HG03571 (cell line): ENCODE results near the gene SERPINA6.
"Not testable (repeated sequence)": the region's sequence is repeated elsewhere in the genome, so short reads cannot be mapped to it uniquely, and the experiment has no call there.

ENCODE experiments used
- ATAC-seq: cut with Tn5 transposase; IDR thresholded peaks from one replicate; pipeline ENCODE4 v1.9.1; 2021; ENCODE audit not compliant: unreplicated experiment

The SERPINA6 gene

DNA sequence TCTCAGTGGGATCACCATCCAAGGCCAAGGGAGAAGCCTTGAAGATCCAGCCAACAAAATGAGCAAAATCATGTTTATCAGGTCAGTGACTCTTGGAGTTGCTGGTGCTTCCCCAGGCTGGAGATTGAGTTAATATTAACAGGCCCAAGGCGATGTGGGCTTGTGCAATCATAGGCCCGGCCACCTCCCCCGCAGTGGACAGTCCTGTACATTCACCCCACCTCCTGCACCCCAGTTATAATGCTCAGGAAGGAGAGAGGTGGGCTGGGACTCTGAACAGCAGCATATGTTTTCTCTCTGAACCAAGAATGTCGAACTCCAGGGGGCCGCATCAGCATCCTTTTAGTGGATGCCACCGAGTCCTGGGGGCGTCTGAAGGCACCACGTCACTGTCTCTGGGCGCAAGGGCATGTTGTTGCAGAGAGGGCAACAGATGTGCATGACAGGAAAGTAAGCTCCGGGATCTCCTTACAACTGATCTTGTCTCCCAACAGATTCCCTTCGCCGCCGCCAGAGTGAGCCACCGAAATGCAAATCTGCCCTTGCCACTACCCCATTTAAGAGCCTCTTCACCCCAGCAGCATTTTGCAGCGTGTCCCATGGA is 32.2 kb upstream of the SERPINA6 start:
- no peak for ATAC-seq

DNA sequence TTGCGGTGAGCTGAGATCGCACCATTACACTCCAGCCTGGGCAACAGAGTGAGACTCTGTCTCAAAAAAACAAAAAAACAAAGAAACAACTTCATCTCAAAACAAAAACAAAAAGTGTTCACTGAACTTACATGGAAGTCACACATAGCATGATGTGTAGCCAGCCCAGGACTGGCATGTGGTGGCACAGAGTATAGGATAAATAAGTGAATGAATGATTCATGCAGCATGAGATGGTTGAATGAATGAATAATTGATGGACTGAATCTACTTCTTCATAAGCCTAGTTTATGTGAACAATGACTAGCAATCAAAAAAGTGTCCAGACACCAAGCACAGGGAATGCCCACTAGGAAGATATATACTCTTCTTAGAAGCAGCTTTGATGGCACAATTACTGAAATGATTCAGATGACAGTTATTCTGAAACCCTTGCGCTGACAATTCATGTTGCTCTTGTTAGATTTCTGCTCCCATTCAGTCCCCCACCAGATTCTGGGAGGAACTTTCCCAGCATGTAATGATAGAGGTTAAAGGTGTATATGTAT is 31.6 kb upstream of the SERPINA6 start:
- no peak for ATAC-seq

DNA sequence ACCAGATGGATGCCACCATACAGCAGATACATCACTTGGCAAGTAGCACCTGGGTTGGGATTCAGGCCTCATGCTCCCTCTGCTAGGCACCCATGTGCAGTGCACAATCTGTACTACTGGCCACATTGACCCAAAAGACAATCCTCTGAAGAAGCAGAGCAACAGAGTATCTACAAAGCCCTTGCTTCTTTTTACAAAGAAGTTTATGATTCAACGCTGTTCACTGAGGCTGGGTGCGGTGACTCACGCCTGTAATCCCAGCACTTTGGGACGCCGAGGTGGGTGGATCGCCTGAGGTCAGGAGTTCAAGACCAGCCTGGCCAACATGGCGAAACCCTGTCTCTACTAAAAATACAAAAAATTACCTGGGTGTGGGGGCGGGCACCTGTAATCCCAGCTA is 31.1 kb upstream of the SERPINA6 start:
- not testable (repeated sequence) for ATAC-seq

DNA sequence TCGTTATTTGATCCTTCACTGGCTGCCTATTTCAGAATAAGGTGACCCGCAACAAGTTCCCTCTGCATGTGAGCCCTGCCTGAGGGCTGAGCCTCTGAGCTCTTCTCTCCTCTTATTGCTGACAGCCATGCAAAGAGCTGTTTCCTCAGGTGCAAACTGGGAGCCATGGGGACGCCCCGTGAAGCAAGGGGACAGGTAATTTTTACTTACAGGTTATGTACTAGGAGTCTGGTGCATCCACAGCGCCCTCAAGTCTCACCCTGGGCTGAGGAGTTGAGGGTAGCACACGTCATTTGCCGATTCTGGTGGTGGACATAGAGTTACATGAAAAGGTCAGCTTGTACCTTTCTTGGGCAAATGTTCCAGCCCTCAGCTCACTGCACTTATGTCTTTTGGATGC is 26.1 kb upstream of the SERPINA6 start:
- no peak for ATAC-seq

DNA sequence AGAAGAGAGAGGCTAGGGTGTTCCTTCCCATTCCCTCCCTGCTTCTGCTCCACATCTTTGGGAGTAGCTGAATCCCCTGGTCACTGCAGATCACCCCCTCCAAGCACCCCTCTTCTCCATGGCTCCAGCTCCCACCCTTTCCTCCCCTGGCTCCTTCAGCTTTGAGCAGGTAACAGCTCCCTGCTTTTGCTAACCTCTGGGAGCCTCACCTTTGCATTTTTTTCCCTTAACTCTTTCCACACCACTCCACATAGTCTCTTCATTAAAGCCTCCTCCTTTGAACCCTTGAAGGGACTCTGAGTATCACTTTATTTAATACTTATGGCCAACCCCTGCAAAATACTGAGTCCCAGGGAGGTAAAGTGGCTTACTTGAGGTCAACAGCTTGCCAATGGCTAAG is 25.7 kb upstream of the SERPINA6 start:
- no peak for ATAC-seq

DNA sequence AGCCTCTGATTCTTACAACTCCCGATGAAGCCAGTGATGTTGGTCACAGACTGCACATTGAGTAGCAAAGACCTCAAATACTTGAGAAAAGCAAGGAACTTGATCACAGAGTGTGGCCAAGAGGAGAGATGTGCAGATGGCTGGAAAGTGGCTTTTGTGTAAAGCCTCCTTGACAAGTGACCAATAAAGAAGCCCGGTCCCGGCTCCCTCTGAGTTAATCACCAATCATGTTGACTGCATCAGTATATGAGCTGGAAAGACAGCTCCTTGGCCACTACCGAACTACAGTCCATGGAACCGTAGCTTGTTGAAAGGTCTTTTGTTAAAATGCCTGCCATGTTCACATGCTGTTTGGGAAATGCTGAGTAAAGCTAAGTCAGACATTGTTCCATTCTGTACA is 23.7 kb upstream of the SERPINA6 start:
- peak; percentile 9 for ATAC-seq

DNA sequence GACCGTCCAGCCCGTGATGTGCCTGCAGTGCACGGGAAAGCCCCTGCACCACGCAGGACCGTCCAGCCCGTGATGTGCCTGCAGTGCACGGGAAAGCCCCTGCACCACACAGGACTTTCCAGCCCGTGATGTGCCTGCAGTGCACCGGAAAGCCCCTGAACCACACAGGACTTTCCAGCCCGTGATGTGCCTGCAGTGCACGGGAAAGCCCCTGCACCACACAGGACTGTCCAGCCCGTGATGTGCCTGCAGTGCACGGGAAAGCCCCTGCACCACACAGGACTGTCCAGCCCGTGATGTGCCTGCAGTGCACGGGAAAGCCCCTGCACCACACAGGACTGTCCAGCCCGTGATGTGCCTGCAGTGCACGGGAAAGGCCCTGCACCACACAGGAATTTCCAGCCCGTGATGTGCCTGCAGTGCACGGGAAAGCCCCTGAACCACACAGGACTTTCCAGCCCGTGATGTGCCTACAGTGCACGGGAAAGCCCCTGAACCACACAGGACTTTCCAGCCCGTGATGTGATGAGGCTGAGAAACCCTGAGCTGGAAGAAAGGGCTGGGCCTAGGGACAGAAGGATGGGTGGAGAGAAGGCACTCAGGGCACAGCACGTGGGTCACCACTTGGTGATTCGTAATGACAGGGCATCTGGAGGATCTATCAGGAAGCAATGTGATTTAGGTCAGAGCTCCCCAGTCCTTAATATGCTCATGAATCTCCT is 23.1 kb upstream of the SERPINA6 start:
- ATAC-seq: peak; percentile 60

DNA sequence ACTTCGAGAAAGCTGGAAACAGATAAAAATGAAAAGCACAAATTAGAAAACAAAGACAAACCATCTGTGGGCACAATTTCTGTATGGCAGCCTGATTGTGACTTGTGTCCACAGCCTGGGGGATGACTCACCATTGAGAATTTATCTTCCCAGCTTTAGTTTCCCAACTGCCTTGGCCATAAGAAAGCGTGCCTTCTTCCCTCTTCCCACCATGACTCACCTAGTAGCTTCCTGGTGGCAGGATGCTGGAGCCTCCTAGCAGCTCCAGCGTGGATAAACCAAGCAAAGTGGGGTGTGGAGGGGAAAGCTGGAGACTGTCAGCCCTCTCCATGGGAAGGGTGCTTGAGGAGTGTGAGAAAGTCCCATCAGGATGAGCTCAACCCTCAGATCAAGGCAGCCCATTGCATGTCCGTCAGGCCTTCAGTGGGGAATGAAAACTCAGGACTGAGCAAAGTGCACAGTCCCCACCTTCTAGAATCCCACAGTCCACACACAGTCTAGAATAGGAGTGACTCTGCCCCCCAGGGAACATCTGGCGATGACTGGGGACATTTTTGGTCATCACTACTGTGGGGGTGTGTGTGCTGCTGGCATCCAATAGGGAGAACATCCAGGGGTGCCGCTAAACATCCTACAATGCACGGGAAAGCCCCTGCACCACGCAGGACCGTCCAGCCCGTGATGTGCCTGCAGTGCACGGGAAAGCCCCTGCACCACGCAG is 22.4 kb upstream of the SERPINA6 start:
- ATAC-seq: no peak

DNA sequence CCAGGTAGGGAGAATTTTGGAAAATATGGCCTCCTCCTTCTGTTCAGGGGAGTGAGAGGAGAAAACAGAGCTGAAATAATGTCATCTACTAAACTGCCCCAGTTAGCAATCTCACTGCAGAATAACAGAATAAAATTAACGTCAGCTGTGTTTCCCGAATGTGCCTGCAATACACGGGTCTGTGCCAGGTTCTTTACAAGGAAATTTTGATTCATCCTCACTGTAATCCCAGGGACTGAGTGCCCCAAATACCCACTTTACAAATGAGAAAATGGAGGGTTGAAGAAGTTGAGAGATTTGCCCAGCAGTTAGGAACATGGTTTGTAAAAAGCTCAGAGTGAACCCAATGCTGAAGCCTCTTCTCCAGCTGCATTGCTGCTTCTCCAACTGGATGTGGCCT is 21.3 kb upstream of the SERPINA6 start:
- no peak for ATAC-seq

DNA sequence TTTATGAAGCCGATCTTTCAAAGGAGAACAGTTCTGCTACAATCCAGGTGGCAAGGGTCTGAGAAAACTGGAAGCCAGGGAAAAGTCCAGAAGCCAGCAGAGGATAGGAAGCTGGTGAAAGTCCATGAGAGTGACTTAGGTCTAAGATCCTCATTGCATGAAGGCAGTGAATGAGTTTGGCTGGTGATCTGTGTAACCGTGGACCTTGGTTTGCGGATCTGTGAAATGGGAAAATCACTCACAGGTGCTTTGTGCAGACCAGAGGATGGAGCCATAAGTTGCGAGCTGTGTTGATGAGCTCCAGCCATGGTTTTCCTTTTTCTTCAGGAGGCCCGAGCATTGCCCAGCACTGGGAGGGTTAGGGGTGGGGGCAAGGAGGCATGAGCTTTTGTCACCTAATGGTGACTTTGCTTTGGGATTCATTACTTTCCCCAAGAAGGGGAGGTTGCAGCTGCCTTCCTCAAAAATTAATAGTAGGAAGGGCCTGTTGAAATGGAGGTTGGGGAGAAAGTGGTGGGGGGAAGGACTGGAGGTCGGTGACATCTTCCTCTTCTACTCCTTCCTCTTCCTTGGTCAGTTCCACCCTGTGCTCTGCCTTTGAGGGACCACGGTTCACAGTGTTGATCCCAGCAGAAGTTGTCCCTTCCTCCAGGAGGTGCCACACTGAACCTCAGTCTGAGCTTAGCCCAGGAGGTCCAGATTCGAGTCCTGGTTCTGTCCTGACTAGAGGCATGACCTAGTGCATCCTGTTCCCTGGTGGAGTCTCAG is 20.3 kb upstream of the SERPINA6 start:
- no peak for ATAC-seq

DNA sequence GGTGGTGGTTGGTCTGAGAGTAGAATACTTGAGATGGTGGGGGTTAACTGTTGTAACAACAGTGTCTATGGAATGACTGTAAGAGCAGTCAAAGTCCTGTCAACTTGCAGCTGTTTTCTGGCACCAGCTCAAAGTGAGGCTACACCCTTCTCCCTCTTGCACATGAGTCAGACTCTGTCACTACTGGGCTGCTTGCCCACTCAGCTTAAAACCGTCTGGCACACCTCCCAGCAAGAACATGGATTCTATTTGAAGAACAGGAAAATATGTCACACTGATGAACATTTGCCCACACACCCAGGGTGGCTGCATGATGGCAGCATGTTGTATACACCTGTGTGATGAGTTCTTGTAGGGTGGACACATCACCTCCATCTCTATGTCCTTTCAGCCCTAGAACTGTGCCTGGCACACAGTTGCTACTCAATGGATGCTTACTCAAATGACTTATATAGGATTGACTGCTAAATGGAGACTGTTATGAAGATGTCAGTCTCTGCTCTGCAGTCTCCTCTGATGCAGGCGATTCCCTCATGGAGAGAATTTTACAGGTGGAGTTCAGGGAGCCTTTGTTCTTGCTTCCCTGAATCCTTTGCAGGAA is 19.3 kb upstream of the SERPINA6 start:
- ATAC-seq: no peak

DNA sequence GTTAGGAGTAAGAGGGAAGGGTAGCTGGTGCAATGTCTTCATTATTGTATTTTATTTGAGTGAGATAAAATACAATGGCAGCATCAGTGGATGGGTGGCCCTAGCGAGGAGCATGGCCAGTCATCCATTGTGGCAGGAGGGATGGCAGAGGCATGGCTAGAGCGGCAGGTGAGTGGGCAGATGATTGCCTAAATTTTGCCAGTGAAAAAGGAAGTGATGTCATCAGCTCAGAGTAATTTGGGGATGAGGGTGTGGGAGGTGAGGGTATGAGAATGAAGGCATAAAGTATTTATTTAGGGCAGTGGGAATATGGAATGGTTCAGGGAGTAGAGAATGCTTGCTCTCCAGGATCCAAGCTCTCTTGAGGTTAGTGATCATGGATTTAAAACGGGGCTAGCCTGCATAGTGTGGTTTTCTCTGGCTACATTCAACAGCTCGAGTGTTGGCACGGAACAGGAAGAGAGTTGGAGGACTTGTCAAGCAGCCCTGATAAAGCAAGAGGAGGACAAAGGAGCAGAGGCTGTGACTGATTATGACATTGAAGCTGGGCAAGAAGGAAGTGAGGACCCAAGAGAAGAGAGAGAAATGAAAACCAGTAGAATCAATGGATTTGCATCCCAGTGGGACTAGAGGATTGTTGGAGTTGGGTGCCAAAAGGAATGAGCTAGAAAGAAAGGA is 18.7 kb upstream of the SERPINA6 start:
- ATAC-seq: no peak

DNA sequence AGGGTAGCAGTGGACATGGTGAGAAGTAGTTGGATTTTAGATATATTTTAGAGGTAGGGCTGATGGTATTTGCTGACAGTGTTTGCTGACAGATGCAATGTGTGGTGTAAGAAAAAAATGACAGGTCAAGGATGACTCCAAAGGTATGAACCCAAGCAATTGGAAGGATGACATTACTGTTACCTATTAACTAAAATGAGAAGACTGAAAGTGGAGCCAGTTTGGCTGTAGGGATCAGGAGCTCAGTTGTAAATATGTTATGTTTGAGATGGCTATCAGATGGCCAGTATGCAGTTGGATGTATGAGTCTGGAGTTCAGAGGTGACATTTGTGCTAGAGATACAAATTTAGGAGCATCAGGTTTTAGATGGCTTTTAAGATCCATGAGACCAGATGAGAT is 17.4 kb upstream of the SERPINA6 start:
- no peak for ATAC-seq

DNA sequence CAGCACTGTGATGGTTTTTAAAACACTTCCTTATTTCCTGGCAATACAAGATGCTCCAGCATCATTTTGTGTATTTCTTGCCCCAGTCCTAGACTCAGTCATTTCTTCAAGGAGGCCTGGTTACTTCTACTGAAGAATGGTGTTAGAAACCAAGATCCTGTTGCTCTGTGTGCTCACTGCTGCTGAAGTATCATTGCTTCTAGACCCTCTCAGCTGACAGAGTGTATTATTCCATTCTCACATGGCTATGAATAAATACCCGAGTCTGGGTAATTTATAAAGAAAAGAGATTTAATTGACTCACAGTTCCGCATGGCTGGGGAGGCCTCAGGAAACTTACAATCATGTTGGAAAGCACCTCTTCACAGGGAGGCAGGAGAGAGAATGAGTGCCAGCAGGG is 14.9 kb upstream of the SERPINA6 start:
- no peak for ATAC-seq

DNA sequence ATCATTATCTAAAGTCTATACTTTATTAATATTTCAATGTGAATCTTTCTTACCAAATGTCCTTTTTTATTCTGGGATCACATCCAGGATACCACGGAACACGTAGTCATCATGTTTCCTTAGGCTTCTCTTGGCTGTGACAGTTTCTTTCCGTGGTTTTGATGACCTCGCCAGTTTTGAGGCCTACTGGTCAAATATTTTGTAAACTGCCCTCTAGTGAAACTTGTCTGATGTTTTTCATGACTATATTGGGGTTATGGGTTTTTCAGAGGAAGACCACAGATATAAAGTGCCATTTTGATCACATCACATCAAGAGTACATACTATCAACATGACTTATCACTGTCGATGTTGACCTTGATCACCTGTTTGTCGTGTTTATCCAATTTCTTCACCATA is 14.1 kb upstream of the SERPINA6 start:
- ATAC-seq: no peak

DNA sequence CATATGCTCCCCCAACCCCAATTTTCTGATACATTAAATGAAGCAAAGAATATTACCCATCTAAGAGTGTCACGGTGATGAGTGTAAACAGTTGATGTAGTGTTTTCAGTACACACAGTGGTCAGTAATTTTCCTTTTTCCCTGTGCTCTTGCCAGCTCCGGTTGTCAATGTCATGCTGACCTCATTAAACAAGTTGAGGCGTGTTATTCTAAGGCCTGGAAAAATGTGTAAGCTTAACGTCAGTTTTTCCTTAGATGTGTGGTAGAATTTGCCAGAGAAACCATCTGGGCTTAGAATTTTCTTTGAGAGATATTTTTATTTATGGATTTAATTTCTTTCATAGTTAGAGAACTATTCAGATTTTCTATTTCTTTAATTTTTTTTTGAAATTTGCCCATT is 11.7 kb upstream of the SERPINA6 start:
- ATAC-seq: no peak

DNA sequence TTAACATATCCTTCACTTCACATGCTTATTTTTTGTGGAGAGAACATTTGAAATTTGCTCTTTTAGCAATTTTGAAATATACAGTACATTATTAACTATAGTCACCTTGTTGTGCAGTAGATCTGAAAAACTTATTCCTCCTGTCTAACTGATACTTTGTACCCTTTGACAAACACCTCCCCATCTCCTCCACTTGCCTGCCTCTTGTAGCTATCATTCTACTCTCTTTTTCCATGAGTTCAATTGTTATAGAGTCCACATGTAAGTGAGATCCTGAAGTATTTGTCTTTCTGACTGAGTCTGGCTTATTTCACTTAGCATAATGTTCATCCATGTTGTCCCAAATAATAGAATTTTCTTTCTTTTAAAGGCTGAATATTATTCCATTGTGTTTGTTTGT is 9.5 kb upstream of the SERPINA6 start:
- ATAC-seq: no peak

DNA sequence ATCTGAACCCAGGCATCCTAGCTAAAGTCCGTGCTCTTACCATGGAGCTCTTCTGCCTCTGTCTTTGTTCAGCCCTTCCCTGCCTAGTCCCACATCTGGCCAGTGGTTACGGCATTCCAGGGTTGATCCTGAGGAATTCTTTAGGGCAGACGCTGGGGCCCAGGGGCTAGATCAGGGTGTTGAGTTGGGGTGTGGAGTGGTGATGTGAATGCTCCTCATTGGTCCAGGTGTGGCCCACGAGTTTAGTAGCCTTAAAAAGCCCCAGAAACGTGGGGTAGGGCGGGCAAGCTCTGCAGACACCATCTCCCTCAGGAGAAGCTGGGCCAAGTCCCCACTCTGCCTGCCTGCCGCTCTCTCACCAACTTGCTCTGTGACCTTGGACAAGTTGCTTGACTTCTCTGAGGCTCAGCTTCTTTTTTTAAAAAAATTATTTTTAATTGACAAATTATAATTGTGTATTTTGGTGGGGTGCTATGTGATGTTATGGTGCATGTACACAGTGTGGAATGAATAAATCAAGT is 9.0 kb upstream of the SERPINA6 start:
- ATAC-seq: no peak

DNA sequence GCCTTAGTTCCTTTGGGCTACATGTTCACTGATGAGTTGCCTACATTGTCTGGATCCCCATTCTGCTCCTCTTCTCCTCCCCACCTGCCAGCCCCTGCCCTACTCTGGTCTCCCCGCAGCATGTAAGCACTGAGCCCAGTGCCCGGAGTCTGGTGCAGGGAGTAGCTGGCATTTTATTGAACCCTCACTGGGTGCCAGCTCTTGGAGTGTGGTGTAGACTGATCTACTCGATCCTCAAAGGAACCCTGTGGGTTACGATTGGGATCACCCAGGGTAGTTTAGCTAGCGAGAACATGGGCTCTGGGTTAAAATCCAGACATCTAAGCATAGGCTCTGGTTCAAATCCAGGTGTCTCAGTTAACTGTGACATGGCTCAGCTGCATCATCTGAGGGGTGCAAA is 8.3 kb upstream of the SERPINA6 start:
- ATAC-seq: no peak

DNA sequence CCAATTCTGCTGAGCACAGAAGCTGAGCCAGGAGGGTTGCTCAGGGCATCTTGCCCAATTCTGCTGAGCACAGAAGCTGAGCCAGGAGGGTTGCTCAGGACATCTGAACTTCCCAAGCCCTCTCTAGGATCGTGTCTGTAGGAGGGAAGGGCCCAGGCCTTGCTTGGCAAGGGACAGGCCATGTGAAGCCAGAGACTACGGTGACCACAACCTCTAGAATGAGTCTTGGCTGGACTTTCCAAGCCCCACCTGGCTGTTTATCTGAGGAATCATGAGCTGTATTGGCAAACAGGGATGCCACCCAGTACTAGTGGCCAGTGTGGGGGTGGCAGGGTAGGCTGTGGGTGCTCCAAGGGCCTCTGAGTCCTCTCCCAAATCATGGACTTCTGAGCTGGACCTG is 7.7 kb upstream of the SERPINA6 start:
- ATAC-seq: no peak
